ENCODE data around the gene EHMT2. TPM values are rescaled to one million over a fixed set of nuclear protein-coding genes. Genes with fewer than 3 reads are reported as not detected.
A peak's percentile ranks its signal among the peaks of the same experiment; 100 is the strongest.
"Not testable (repeated sequence)": the region's sequence is repeated elsewhere in the genome, so short reads cannot be mapped to it uniquely, and the experiment has no call there.

EHMT2 gene
- total and polyA plus RNA-seq, 12 donors = 6.4 to 21.7 (median 14.2) TPM

- intact Hi-C loops (cut with DNase I) = no loop called here
- ATAC-seq = peak in 1 of 8 donors; percentile 26
- 74 to 77% methylated on average over 16 of the region's 16 CpGs for WGBS, 2 donors
Measured at GRCh38 chr6:31870385-31870921, 27.0 kb downstream of the EHMT2 start.

GRCh38 chr6:31869343-31869742 is 28.2 kb downstream of the EHMT2 start:
- ATAC-seq (no peak), DNase-seq (no peak)
- H3K4me1 ChIP-seq = peaks cover 0 to 4% (median 1%) of the 10 kb centered on the region in 9 donors
- H3K9me3 ChIP-seq = no peaks in the 10 kb centered on the region
- no peaks in the 10 kb centered on the region for H3K36me3 ChIP-seq
- H3K27ac ChIP-seq = no peak overlapping the region
- no peak overlapping the region for H3K4me3 ChIP-seq
- no peak for TF ChIP-seq CTCF (IDR thresholded peaks at IDR 0.05)
- no peaks in the 10 kb centered on the region for H3K27me3 ChIP-seq
- intact Hi-C loops (cut with DNase I) = loop anchor here in 1 of 10 donors (10.0 kb wide), 1 partner anchor 185 kb away; the partner anchor contains the start of gene LY6G5C
- 69 to 81% methylated on average over 8 of the region's 8 CpGs for WGBS, 2 donors

More at GRCh38 chr6:31870385-31870921, 27.0 kb downstream of the EHMT2 start:
- Histone ChIP-seq H3K27me3 (no peaks in the 10 kb centered on the region), H3K36me3 (no peaks in the 10 kb centered on the region), H3K4me3 (no peak overlapping the region), H3K9me3 (no peaks in the 10 kb centered on the region), H3K27ac (no peak overlapping the region), H3K4me1 (no peaks in the 10 kb centered on the region)
- no peak for TF ChIP-seq CTCF (IDR thresholded peaks at IDR 0.05)
- no peak for DNase-seq

GRCh38 chr6:31868658-31868971 is 28.9 kb downstream of the EHMT2 start:
- H3K27ac ChIP-seq, H3K27me3 ChIP-seq, H3K4me3 ChIP-seq, H3K9me3 ChIP-seq, H3K4me1 ChIP-seq, DNase-seq, ATAC-seq, H3K36me3 ChIP-seq: not testable (repeated sequence)
- intact Hi-C loops (cut with DNase I) = loop anchor here in 1 of 10 donors (10.0 kb wide), 1 partner anchor 184 kb away; the partner anchor contains the start of gene LY6G5C
- WGBS, 2 donors = 78 to 92% methylated on average over 1 of the region's 1 CpG

GRCh38 chr6:31865205-31866118 is 32.0 kb downstream of the EHMT2 start:
- Histone ChIP-seq H3K9me3 (no peaks in the 10 kb centered on the region), H3K4me1 (peaks cover 8 to 29% (median 21%) of the 10 kb centered on the region in 9 donors), H3K27ac (no peak overlapping the region), H3K4me3 (no peak overlapping the region), H3K27me3 (no peaks in the 10 kb centered on the region), H3K36me3 (peaks cover 0 to 10% (median 2%) of the 10 kb centered on the region in 9 donors)
- intact Hi-C loops (cut with DNase I) = loop anchor here in 1 of 10 donors (10.0 kb wide), 1 partner anchor 181 kb away; the partner anchor contains the start of gene LY6G5C
- no peak for ATAC-seq
- TF ChIP-seq CTCF (IDR thresholded peaks at IDR 0.05) = no peak
- no peak for DNase-seq
- WGBS, 2 donors = 83% methylated on average over 21 of the region's 21 CpGs
